Measurements from ENCODE around the gene TMEM272. TPM values are rescaled to one million over a fixed set of nuclear protein-coding genes. Genes with fewer than 3 reads are reported as not detected.

The TMEM272 gene
- polyA plus RNA-seq, 1 donor (not counting 4 experiments of a cell fraction or from before 2014, with no cell fraction given): not detected

DNA sequence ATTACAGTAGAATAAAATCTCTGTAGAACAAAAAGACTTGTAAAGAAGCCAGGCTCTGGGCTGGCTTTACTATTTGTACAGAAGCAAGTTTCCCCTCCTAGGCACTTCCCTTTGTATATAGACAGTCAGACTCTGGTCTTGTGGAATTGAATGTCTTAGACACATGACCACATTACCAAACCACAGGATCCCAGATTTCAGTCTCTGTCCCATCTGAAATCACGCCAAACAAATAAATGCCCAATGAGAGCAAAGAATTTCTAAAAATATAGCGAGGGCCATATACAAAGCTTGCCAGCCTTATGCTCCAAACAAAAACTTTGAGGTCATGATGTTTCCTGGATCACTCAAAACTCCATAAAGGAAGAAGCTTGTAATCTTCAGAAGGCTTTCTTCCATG lies 40.7 kb upstream of the TMEM272 start:
- Histone ChIP-seq H3K79me2 (ENCODE audit: control insufficient read depth, insufficient read depth, low read length) (no peaks in the 10 kb centered on the region), H3K9me1 (ENCODE audit: control insufficient read depth, extremely low read depth, insufficient read depth, low read length) (no peaks in the 10 kb centered on the region), H3K4me3 (ENCODE audit: control insufficient read depth in 2 of 3, extremely low read depth in 1 of 3, insufficient read depth in 2 of 3, low read depth in 1 of 3, low read length in 3 of 3) (no peak overlapping the region), H3K4me1 (ENCODE audit: control insufficient read depth, extremely low read depth, insufficient read depth, low read length) (peaks cover 2% of the 10 kb centered on the region), H4K20me1 (ENCODE audit: control insufficient read depth, extremely low read depth, insufficient read depth, low read length) (no peaks in the 10 kb centered on the region), H3K27ac (ENCODE audit: control insufficient read depth, insufficient read depth, low read length) (no peak overlapping the region), H3K36me3 (ENCODE audit: control insufficient read depth in 2 of 2, extremely low read depth in 1 of 2, insufficient read depth in 2 of 2, low read length in 2 of 2) (no peaks in the 10 kb centered on the region), H3K4me2 (ENCODE audit: control insufficient read depth, extremely low read depth, insufficient read depth, low read depth, low read length) (no peak overlapping the region), H3K9ac (ENCODE audit: control insufficient read depth, extremely low read depth, insufficient read depth, low read length) (no peak overlapping the region), H2AFZ (ENCODE audit: control insufficient read depth, low read length) (no peak overlapping the region), H3K9me3 (ENCODE audit: control insufficient read depth, low read depth, low read length) (no peaks in the 10 kb centered on the region), H3K27me3 (ENCODE audit: control insufficient read depth, extremely low read depth, insufficient read depth, low read length) (peaks cover 4% of the 10 kb centered on the region)
- FAIRE-seq (no peak), DNase-seq (ENCODE audit: low read depth, low spot score) (no peak)
- dilution Hi-C loops (cut with MboI; ENCODE audit: extremely low pct_ligation_motif_present, low sequenced_read_pairs): no loop called here
- TF ChIP-seq EZH2 (IDR thresholded peaks at IDR 0.05; ENCODE audit: low read length): no peak
- no peak for TF ChIP-seq CTCF (optimal IDR thresholded peaks at IDR 0.05 in 1 of 3, IDR thresholded peaks at IDR 0.05 in 1 of 3, conservative IDR thresholded peaks at IDR 0.05 in 1 of 3; ENCODE audit: extremely low read depth in 1 of 3, insufficient read depth in 2 of 3, low read length in 3 of 3)

- no peak for DNase-seq (ENCODE audit: low read depth, low spot score)
- Histone ChIP-seq H3K4me2 (ENCODE audit: control insufficient read depth, extremely low read depth, insufficient read depth, low read depth, low read length) (no peak overlapping the region), H3K79me2 (ENCODE audit: control insufficient read depth, insufficient read depth, low read length) (no peaks in the 10 kb centered on the region), H3K27me3 (ENCODE audit: control insufficient read depth, extremely low read depth, insufficient read depth, low read length) (no peaks in the 10 kb centered on the region), H3K36me3 (ENCODE audit: control insufficient read depth in 2 of 2, extremely low read depth in 1 of 2, insufficient read depth in 2 of 2, low read length in 2 of 2) (no peaks in the 10 kb centered on the region), H3K4me1 (ENCODE audit: control insufficient read depth, extremely low read depth, insufficient read depth, low read length) (peaks cover 2% of the 10 kb centered on the region), H3K4me3 (ENCODE audit: control insufficient read depth in 2 of 3, extremely low read depth in 1 of 3, insufficient read depth in 2 of 3, low read depth in 1 of 3, low read length in 3 of 3) (no peak overlapping the region), H3K9ac (ENCODE audit: control insufficient read depth, extremely low read depth, insufficient read depth, low read length) (no peak overlapping the region), H4K20me1 (ENCODE audit: control insufficient read depth, extremely low read depth, insufficient read depth, low read length) (no peaks in the 10 kb centered on the region), H3K27ac (ENCODE audit: control insufficient read depth, insufficient read depth, low read length) (no peak overlapping the region), H3K9me3 (ENCODE audit: control insufficient read depth, low read depth, low read length) (no peaks in the 10 kb centered on the region), H3K9me1 (ENCODE audit: control insufficient read depth, extremely low read depth, insufficient read depth, low read length) (no peaks in the 10 kb centered on the region), H2AFZ (ENCODE audit: control insufficient read depth, low read length) (no peak overlapping the region)
- dilution Hi-C loops (cut with MboI; ENCODE audit: extremely low pct_ligation_motif_present, low sequenced_read_pairs): no loop called here
- no peak for TF ChIP-seq CTCF (optimal IDR thresholded peaks at IDR 0.05 in 1 of 3, IDR thresholded peaks at IDR 0.05 in 1 of 3, conservative IDR thresholded peaks at IDR 0.05 in 1 of 3; ENCODE audit: extremely low read depth in 1 of 3, insufficient read depth in 2 of 3, low read length in 3 of 3)
- no peak for TF ChIP-seq EZH2 (IDR thresholded peaks at IDR 0.05; ENCODE audit: low read length)
- no peak for FAIRE-seq
Observed at GRCh38 chr13:51883226-51883600, 38.2 kb upstream of the TMEM272 start.
